NCI-H1105 treated with DMSO at 0.1 percent for 48 hours (cell line): ENCODE results near the gene LOC128125822.
"Not testable (repeated sequence)": the region's sequence is repeated elsewhere in the genome, so short reads cannot be mapped to it uniquely, and the experiment has no call there.

Experiments
- DNase-seq: peaks from one replicate; lab custom pipeline; 2025; lab: John Stamatoyannopoulos, UW

LOC128125822 gene

GRCh38 chr6:63572044-63572746 lies at the start of gene LOC128125822, which contains the start of gene PTP4A1:
Gene LOC128125822, plus strand, starts transcription at chr6:63572480.
Gene PTP4A1, plus strand, starts transcription at chr6:63572480. Its CDS starts 4,401 bp downstream, at chr6:63576881.
- DNase-seq: peak; percentile 96

GRCh38 chr6:63522911-63523287 lies 49.4 kb upstream of the LOC128125822 start:
- DNase-seq: not testable (repeated sequence)

- no peak for DNase-seq
Measured at GRCh38 chr6:63523630-63524029, 48.6 kb upstream of the LOC128125822 start.

- DNase-seq: no peak
Measured at GRCh38 chr6:63525186-63525878, 46.9 kb upstream of the LOC128125822 start.

GRCh38 chr6:63526931-63527330 lies 45.3 kb upstream of the LOC128125822 start:
- no peak for DNase-seq

GRCh38 chr6:63527658-63528514 lies 44.4 kb upstream of the LOC128125822 start:
- no peak for DNase-seq

- no peak for DNase-seq
Measured at GRCh38 chr6:63529498-63529897, 42.8 kb upstream of the LOC128125822 start.

GRCh38 chr6:63530182-63530581 lies 42.1 kb upstream of the LOC128125822 start:
- DNase-seq: peak; percentile 64

- no peak for DNase-seq
Measured at GRCh38 chr6:63530991-63531390, 41.3 kb upstream of the LOC128125822 start.

- no peak for DNase-seq
Measured at GRCh38 chr6:63533026-63533425, 39.3 kb upstream of the LOC128125822 start.

GRCh38 chr6:63533952-63534351 lies 38.3 kb upstream of the LOC128125822 start:
- DNase-seq: no peak

GRCh38 chr6:63537201-63537958 lies 34.9 kb upstream of the LOC128125822 start:
- peak; percentile 78 for DNase-seq

- no peak for DNase-seq
Measured at GRCh38 chr6:63537959-63538300, 34.4 kb upstream of the LOC128125822 start.

- DNase-seq: no peak
Measured at GRCh38 chr6:63538550-63538949, 33.7 kb upstream of the LOC128125822 start.

- no peak for DNase-seq
Measured at GRCh38 chr6:63543001-63543400, 29.3 kb upstream of the LOC128125822 start.

GRCh38 chr6:63543982-63544381 lies 28.3 kb upstream of the LOC128125822 start:
- DNase-seq: no peak

- DNase-seq: no peak
Measured at GRCh38 chr6:63546236-63546635, 26.0 kb upstream of the LOC128125822 start.

GRCh38 chr6:63546697-63547096 lies 25.6 kb upstream of the LOC128125822 start:
- DNase-seq: no peak

- DNase-seq: no peak
Measured at GRCh38 chr6:63549076-63549475, 23.2 kb upstream of the LOC128125822 start.

GRCh38 chr6:63553208-63553607 lies 19.1 kb upstream of the LOC128125822 start:
- DNase-seq: no peak

- no peak for DNase-seq
Measured at GRCh38 chr6:63553900-63554299, 18.4 kb upstream of the LOC128125822 start.

GRCh38 chr6:63554782-63555181 lies 17.5 kb upstream of the LOC128125822 start:
- no peak for DNase-seq
